HepG2 (cell line): ENCODE measurements around the gene BPHL. TPM values are rescaled to one million over a fixed set of nuclear protein-coding genes. Genes with fewer than 3 reads are reported as not detected.
A peak's percentile ranks its signal among the peaks of the same experiment; 100 is the strongest.

ENCODE experiments used
- CENPT ChIP-seq: sonication (generic); formaldehyde crosslinking; IDR thresholded peaks from 2 replicates; pipeline ENCODE4 v1.8.0; 2022; ENCODE audit warnings: low read depth, mild to moderate bottlenecking, moderate library complexity, missing genetic modification reagents
- EHMT2 ChIP-seq: fragments of 200-600 bp; sonication (generic); IDR thresholded peaks from 2 replicates; pipeline ENCODE4 v1.7.0; 2017; ENCODE audit warnings: antibody characterized with exemption, low read depth, low read length, borderline replicate concordance
- KAT7 ChIP-seq: IDR thresholded peaks from 2 replicates; pipeline ENCODE4 v1.6.1; 2018; ENCODE audit warnings: borderline replicate concordance, missing compliant biosample characterization
- KAT8 ChIP-seq: IDR thresholded peaks from 2 replicates; pipeline ENCODE4 v1.6.1; 2016; ENCODE audit warnings: missing genetic modification reagents, missing compliant biosample characterization
- KDM1A ChIP-seq: IDR thresholded peaks from 2 replicates; pipeline ENCODE4 v1.6.1; 2016; ENCODE audit warnings: missing compliant biosample characterization
- NFE2L1 ChIP-seq: sonication (generic); formaldehyde crosslinking; IDR thresholded peaks from 2 replicates; pipeline ENCODE4 v1.4.0; 2020; ENCODE audit warnings: missing genetic modification reagents, mild to moderate bottlenecking, borderline replicate concordance
- NFKB2 ChIP-seq: sonication (generic); formaldehyde crosslinking; IDR thresholded peaks from 2 replicates; pipeline ENCODE4 v1.4.0; 2020; ENCODE audit warnings: missing genetic modification reagents, borderline replicate concordance
- NFKBIZ ChIP-seq: IDR thresholded peaks from 2 replicates; pipeline ENCODE4 v1.6.1; 2018; ENCODE audit warnings: missing genetic modification reagents, missing compliant biosample characterization
- TEF ChIP-seq: sonication (generic); formaldehyde crosslinking; IDR thresholded peaks from 2 replicates; pipeline ENCODE4 v1.5.0; 2020; ENCODE audit warnings: missing genetic modification reagents
- ZNF101 ChIP-seq: sonication (generic); formaldehyde crosslinking; IDR thresholded peaks from 2 replicates; pipeline ENCODE4 v1.4.0; 2020; ENCODE audit warnings: mild to moderate bottlenecking, low read depth, missing genetic modification reagents, borderline replicate concordance
- ZNF564 ChIP-seq: sonication (generic); formaldehyde crosslinking; IDR thresholded peaks from 2 replicates; pipeline ENCODE4 v1.8.1; 2023; ENCODE audit warnings: mild to moderate bottlenecking, missing genetic modification reagents
- ZNF674 ChIP-seq: sonication (generic); formaldehyde crosslinking; IDR thresholded peaks from 2 replicates; pipeline ENCODE4 v1.5.0; 2020; ENCODE audit warnings: low read depth, mild to moderate bottlenecking, missing genetic modification reagents
- ZNF770 ChIP-seq: sonication (generic); formaldehyde crosslinking; IDR thresholded peaks from 2 replicates; pipeline ENCODE4 v1.5.0; 2020; ENCODE audit warnings: mild to moderate bottlenecking, missing genetic modification reagents
- polyA plus RNA-seq, 8 experiments: library from polyadenylated mRNA; depleted of rRNA in 3 of 8; stranded (reverse) in 7 of 8; unstranded in 1 of 8; fragments of >200 nt; fragmentation: Illumina TruSeq in 4 of 8; extraction: Trizol in 4 of 8; gene quantifications; 2 replicates each; pipeline versions ENCODE4 v1.2.1 to v1.2.3, GENCODE V29; 2011 to 2016; ENCODE audit warnings: low read depth in 4 of 8, missing spikeins in 1 of 8, mixed read lengths in 1 of 8; ENCODE audit not compliant: insufficient read depth in 1 of 8
- total RNA-seq, 5 experiments: library from RNA; depleted of rRNA; stranded (reverse); fragments of >200 nt; fragmentation: Illumina TruSeq; extraction: Trizol; gene quantifications; 2 replicates each; pipeline ENCODE4 v1.2.3, GENCODE V29; 2016; ENCODE audit warnings: low read depth in 1 of 5
- TF ChIP-seq, protein P1 (sequence below): sonication (generic); formaldehyde crosslinking; IDR thresholded peaks from 2 replicates; pipeline ENCODE4 v1.5.1; 2020; ENCODE audit warnings: mild to moderate bottlenecking, missing genetic modification reagents
- TF ChIP-seq, protein P2 (sequence below): sonication (generic); formaldehyde crosslinking; IDR thresholded peaks from 2 replicates; pipeline ENCODE4 v1.5.0; 2020; ENCODE audit warnings: mild to moderate bottlenecking, missing genetic modification reagents, borderline replicate concordance
- TF ChIP-seq, protein P3 (sequence below): sonication (generic); formaldehyde crosslinking; IDR thresholded peaks from 2 replicates; pipeline ENCODE4 v1.4.0; 2020; ENCODE audit warnings: mild to moderate bottlenecking, low read depth, missing genetic modification reagents

The BPHL gene
- total and polyA plus RNA-seq, 2 of the 13 experiments (the other 11 are each of a cell fraction or from before 2014, with no cell fraction given): 37.8 to 39.5 TPM

- 0 out of 2 replicates have a peak, but pooled peaks have one; percentile 29 for TF ChIP-seq ZNF674
- TF ChIP-seq ZNF770: 0 out of 2 replicates have a peak, but pooled peaks have one; percentile 35
- TF ChIP-seq, protein P1, sequence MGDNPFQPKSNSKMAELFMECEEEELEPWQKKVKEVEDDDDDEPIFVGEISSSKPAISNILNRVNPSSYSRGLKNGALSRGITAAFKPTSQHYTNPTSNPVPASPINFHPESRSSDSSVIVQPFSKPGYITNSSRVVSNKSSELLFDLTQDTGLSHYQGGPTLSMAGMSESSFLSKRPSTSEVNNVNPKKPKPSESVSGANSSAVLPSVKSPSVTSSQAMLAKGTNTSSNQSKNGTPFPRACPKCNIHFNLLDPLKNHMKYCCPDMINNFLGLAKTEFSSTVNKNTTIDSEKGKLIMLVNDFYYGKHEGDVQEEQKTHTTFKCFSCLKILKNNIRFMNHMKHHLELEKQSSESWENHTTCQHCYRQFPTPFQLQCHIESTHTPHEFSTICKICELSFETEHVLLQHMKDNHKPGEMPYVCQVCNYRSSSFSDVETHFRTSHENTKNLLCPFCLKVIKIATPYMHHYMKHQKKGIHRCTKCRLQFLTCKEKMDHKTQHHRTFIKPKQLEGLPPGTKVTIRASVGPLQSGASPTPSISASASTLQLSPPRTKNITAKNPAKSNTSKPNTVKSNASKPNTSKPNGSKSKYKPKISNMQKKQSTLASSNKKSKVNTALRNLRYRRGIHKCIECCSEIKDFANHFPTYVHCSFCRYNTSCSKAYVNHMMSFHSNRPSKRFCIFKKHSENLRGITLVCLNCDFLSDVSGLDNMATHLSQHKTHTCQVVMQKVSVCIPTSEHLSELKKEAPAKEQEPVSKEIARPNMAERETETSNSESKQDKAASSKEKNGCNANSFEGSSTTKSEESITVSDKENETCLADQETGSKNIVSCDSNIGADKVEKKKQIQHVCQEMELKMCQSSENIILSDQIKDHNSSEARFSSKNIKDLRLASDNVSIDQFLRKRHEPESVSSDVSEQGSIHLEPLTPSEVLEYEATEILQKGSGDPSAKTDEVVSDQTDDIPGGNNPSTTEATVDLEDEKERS: peak; percentile 84; the same call in 1 of the 2 replicates
- TF ChIP-seq ZNF101 (CRISPR knock-in tag): no peak
- TF ChIP-seq TEF: no peak
- peak; percentile 88 for TF ChIP-seq NFKBIZ (CRISPR knock-in tag)
- TF ChIP-seq NFKB2 (CRISPR knock-in tag): peak; percentile 73; the same call in 1 of the 2 replicates
- no peak for TF ChIP-seq ZNF564 (CRISPR knock-in tag)
- TF ChIP-seq NFE2L1 (CRISPR knock-in tag): no peak
- TF ChIP-seq, protein P2, sequence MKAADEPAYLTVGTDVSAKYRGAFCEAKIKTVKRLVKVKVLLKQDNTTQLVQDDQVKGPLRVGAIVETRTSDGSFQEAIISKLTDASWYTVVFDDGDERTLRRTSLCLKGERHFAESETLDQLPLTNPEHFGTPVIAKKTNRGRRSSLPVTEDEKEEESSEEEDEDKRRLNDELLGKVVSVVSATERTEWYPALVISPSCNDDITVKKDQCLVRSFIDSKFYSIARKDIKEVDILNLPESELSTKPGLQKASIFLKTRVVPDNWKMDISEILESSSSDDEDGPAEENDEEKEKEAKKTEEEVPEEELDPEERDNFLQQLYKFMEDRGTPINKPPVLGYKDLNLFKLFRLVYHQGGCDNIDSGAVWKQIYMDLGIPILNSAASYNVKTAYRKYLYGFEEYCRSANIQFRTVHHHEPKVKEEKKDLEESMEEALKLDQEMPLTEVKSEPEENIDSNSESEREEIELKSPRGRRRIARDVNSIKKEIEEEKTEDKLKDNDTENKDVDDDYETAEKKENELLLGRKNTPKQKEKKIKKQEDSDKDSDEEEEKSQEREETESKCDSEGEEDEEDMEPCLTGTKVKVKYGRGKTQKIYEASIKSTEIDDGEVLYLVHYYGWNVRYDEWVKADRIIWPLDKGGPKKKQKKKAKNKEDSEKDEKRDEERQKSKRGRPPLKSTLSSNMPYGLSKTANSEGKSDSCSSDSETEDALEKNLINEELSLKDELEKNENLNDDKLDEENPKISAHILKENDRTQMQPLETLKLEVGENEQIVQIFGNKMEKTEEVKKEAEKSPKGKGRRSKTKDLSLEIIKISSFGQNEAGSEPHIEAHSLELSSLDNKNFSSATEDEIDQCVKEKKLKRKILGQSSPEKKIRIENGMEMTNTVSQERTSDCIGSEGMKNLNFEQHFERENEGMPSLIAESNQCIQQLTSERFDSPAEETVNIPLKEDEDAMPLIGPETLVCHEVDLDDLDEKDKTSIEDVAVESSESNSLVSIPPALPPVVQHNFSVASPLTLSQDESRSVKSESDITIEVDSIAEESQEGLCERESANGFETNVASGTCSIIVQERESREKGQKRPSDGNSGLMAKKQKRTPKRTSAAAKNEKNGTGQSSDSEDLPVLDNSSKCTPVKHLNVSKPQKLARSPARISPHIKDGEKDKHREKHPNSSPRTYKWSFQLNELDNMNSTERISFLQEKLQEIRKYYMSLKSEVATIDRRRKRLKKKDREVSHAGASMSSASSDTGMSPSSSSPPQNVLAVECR (CRISPR knock-in tag): peak; percentile 95
- no peak for TF ChIP-seq EHMT2
- TF ChIP-seq CENPT: no peak
- peak; percentile 89 for TF ChIP-seq KAT8 (CRISPR knock-in tag)
- 0 out of 2 replicates have a peak, but pooled peaks have one; percentile 62 for TF ChIP-seq KAT7 (CRISPR knock-in tag)
- TF ChIP-seq, protein P3, sequence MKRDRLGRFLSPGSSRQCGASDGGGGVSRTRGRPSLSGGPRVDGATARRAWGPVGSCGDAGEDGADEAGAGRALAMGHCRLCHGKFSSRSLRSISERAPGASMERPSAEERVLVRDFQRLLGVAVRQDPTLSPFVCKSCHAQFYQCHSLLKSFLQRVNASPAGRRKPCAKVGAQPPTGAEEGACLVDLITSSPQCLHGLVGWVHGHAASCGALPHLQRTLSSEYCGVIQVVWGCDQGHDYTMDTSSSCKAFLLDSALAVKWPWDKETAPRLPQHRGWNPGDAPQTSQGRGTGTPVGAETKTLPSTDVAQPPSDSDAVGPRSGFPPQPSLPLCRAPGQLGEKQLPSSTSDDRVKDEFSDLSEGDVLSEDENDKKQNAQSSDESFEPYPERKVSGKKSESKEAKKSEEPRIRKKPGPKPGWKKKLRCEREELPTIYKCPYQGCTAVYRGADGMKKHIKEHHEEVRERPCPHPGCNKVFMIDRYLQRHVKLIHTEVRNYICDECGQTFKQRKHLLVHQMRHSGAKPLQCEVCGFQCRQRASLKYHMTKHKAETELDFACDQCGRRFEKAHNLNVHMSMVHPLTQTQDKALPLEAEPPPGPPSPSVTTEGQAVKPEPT (CRISPR knock-in tag): peak; percentile 77
- TF ChIP-seq KDM1A: no peak
Observed at GRCh38 chr6:3139090-3139903, 20.8 kb downstream of the BPHL start (continued).
